ENCODE data around the gene DCLK1. TPM values are rescaled to one million over a fixed set of nuclear protein-coding genes. Genes with fewer than 3 reads are reported as not detected.

Gene DCLK1
- total RNA-seq, result 2.1 and 4.2 TPM in 2 replicates

DNA sequence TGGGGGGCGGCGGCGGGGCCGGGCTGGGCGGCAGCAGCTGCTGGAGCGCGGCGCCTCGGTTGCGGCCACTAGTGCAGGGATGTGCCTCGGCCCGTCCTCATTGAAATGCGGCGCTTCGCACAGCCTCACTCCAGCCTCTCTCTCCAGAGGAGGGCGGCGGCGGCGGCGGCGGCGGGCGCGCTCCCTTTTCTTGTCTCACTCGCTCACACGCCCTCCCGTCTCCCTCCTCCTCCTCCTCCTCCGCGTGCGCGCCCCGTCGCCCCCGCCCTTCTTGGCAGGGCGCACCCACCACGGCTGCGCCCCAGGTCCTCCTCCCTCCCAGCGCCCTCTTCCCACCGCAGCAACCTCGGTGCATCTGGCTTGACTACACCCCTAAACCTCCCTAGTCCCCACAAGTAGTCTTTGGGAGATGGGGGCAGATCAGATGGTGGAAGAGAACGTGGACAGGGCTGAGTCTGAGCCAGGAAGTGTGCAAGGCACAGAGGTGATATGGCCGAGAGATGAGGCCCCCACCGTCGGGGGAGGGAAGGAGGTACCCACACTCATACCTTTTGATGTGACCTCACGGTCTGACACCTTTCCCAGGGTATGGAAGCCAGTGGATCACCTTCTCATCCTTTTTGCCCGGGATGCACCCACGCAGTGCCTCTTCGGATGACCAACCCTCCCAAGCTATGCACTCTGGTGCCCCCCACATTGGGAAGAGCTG, at the start of gene DCLK1:
Gene DCLK1, minus strand, starts transcription at position 161 of the 709 bp plus-strand sequence.

Other genes starting within 250 kb of the DCLK1 start
- gene SOHLH2, start 83.2 kb upstream of the DCLK1 start, total RNA-seq, result 0.28 TPM in 1 of 2 replicates, not detected in the other
- 1.3 and 2.8 TPM in 2 replicates for gene CCDC169, start 166.4 kb upstream of the DCLK1 start, total RNA-seq
- 69.2 and 101 TPM in 2 replicates for gene SPART, start 215.0 kb upstream of the DCLK1 start, total RNA-seq

Data from regular cardiac myocyte (primary cell).